GM18519 (cell line): ENCODE results near the gene HOXA10.

Experiments used
- ATAC-seq: cut with Tn5 transposase; IDR thresholded peaks from one replicate; pipeline ENCODE4 v1.9.1; 2021; ENCODE audit warnings: mild to moderate bottlenecking, moderate library complexity; ENCODE audit not compliant: unreplicated experiment, low FRiP score

Gene HOXA10

DNA sequence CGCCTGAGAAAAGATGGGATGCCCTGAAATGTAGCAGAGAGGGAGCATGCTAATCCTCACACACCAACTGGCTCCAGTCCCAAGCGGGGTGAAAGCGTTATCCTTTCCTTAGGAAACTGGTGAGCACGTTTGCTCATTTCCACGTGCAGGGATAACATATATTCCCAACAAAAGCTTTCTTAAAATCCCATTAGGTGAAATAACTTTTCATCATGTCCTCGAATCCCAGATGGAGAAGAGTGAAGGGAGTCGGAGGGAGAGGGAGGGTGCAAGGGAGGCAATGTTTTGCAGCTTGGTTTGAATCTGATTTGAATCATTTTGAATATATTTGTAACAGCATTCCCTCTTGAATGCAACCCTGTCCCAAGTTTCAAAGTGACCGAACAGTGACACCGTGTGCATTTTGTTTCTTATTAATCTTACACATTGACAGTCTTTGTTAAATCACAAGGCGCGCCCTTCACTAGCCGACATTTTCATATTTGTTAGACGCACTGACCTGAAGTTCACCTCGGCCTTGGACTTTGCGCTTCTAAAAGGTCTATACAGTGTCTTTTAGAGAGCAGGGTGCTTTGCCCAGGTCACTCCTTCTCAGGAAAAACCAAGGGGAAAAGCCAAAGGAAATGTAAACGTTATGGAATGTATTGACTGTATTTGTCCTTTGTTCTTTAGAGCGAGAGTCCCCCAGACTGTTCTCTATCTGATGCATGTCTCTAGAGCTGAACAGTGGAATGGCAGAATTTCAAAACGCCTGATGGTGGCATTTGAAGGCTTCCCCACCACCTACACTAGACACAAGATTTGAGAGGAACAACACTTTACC, 40.5 kb downstream of the HOXA10 start:
- ATAC-seq: no peak

DNA sequence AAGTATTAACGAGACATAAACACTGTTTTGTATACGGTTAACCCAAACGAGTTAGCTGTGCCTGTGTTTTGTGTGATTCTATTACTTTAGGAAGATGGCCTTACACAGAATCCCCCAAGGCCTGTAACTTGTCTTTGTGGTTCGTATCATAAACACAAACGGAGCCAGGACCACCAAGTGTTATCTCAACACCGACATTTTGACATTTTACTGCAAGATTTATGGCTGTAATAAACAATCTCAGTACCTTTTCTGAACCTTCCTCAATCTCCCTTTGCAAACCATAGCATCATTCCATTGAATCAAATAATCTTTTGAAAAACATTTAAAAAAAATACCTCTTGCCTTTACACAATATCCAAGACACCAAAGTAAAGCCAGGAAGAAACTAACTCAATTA, 41.1 kb downstream of the HOXA10 start:
- no peak for ATAC-seq

DNA sequence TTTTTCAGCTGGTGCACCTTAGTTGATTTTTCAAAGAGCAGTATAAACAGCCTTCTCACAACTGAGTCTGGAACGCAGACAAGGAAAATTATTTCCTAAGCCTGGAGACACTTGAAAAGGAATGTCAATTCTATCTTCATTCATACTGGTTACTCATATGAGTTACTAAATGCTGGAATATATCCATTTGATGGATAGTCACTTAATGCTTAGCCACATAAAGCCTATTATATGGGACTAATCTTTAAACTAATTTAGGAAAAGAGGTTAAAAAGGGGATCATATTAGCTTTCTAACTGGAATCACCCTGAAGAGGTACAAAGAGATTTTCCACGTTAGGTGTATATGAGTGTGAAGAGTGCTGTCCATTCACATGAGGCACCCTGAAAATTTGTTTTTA, 41.9 kb downstream of the HOXA10 start:
- no peak for ATAC-seq

DNA sequence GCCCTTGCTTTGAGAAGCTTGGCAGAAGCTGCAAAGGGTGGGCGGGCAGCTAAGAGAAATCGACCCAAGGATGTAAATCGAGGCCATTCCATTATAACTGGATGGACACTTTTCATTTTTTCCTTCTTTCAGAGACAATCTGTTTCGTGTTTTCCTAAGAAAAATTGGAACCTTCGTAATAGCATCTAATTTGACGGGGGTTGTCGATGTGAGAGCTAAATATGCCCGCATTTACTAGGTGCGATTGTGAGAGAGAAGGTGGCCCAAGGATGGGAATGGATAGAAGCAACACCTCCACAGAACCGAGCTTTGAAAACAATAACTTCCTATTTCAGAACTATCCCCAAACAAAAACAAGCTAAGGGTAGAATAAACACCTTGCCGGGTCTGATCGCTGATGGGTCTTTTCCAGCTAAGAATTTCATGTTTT, 42.7 kb downstream of the HOXA10 start:
- ATAC-seq: no peak

DNA sequence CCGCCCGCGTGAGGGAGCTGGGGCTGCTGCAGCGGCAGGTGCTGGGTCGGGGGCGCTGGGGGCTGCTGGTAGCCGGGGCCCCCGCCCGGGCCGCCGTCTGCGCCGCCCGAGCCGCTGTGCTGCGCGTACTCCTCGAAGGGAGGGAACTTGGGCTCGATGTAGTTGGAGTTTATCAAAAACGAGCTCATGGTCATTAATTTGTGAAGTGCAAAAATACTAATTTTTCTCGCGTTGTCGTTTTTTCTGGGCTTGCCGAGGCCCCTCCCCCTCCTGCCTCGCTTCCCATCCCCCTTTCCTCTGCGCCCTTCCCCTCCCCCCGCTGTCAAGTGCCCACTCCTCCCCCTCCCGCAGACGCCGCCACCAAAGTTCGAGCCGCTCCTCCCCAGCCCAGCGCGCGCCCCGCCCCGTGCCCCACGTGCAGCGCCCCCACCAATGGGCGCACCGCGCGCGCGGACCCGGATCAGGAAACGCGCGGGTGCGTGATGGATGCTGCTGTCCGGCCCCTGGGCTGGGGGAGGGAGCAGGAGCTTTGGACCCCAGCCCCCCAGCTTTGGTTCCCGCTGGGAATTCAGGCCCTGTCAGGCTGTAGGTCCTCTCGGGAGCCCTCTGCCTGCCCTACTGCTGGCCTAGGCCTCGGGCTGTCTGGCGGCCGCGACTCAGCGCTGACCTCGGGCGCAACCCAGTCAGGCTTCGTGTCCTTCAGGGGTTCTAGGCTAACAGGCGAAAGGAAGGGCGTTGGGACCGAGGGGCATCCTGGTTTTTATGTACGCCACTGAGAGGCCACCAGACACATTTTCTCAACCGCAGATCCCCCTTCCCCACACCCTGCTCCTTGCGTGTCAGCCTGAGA, 43.4 kb downstream of the HOXA10 start, which contains the start of gene HOXA4:
HOXA4 (minus strand) TSS at position 218 of the 850 bp plus-strand sequence; CDS start at position 194, 24 bp downstream.
- no peak for ATAC-seq

DNA sequence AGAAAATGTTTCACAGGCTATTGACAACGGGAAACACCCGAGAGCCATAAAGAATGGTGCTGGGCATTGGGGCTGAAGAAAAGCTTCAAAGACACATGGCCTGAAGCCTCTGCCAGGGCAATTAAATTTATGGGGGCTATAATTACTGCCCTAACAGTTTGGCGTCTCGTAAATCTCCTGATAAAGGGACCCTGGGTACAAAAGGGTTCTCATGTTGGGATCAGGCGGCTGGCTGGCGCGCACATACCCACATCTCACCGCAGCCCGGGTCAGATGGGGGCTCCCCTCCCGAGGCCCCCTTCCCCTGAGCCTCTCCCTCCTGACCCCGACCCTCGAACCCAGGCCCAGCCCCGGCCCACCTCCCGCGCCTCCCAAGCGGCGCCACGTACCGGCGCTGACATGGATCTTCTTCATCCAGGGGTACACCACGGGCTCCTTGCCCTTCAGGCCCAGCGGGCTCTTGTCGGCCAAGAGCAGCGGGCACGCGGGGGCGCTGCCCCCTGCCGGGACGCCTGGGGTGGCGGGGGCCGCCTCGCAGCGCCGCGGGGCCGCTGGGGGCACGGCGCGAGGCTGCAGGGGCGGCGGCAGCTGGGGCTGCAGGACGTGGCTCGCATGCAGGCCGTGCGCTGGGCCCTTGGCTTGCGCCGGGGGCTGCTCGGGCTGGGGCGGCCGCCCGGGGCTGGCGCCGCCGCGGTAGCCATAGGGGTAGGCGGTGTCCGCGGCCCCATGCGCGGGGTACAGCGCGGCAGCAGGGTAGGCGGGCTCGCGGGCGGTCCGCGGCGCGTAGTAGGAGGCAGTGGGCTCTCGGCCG, 44.2 kb downstream of the HOXA10 start:
- no peak for ATAC-seq

DNA sequence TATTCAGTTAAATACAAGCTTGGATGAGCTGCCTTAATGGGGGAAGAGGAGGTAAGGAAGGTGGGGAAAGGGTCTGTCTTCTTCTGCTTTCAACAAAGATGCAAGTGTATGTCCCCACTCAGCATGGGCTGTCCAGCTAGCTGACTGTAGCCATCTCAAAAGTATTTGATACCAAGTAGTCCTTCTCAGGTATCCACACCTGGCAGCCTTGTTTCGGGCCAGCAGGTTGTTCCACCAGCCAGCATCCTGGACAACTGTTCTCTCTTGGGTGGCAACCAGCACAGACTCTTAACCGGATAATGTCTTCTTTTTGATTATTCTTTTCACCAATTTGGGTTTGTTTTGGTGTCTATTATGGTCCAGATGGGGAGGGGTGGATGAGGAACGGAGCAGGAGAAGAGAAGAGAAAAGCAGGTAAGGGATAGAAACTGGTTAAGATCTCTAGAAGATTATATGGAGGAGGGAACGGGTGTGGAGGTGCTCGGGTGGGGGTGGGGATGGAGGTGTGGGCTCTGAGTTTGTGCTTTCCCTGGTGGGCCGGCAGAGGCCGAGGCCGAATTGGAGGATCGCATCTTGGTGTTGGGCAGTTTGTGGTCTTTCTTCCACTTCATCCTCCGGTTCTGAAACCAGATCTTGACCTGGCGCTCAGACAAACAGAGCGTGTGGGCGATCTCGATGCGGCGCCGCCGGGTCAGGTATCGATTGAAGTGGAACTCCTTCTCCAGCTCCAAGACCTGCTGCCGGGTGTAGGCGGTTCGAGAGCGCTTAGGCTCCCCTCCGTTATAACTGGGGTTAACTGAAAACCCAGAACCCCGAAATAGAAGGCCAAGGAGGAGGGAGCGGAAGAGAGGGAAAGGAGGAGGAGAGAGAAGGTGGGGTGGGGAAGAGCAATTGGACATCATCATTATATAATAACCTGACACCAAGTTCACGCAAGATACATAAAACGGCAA, 45.1 kb downstream of the HOXA10 start:
- no peak for ATAC-seq

DNA sequence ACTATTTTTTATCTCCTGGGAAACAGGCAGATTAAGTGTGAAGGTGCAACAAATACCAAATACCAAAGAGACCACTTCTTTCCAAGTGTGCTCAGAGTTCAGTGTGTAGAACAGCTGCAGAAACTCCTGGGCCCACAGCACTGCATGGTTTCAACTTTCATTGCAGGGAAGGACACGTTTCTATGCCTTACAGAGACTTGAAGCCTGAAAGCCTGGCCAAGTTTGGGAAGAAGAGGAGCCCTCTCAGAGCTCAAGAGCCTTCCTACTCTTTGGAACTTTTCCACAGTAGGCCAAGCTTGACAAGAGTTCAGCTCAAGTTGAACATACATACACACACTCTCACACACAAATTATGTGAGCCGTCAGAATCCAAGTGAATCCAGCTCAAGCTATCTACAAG, 46.1 kb downstream of the HOXA10 start:
- ATAC-seq: no peak

DNA sequence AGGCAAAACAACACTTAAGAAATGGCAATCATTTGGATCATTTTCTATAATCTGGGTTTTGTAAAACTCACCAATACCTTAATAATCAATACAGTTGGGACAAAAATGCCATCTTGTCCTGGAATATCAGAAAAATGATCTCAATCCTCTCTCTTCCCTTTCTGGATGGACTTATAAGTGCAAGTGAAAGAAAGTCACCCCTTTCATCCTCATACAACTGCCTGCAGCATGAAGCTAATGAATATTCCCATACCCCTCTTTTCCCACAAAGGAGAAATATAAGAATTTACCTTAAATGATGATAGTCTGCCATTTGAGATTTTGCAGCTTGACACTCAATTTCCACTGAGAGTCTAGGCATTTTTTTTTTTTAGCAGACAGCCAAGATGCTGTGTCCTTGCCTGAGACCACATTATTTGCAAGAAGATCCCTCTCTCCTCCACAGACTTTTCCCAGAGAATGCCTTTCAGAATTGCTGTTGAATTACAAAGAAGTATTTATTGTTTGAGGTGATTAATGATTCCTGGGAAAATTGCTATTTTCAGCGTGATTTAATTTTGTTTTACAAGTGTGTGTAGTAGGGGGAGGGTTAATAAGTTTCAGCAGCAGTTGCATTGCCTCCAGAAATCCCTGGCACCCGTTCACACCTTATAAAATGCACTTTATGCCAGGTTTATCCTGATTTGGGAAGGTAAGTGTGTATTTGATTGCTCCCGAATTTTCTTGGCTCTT, 47.4 kb downstream of the HOXA10 start:
- ATAC-seq: no peak

DNA sequence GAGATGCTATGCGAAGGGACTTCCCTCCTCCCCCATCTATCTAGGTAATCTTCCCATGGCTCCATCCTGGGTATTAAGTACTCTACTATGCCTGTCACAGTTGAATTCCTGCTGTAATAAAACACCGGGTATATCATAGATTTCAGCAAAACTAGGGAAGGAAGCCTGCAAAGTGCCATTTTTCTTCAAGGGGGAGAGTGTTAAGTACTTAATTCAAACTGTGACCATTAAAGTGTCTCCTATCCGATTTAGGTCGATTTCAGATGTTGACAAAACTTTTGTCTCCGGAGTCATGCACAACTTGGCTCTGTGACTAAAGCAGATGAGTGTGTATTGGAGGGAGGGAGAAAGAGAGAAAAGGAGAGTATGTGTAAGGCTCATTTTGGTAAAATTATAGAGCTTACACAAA, 48.1 kb downstream of the HOXA10 start:
- ATAC-seq: no peak

DNA sequence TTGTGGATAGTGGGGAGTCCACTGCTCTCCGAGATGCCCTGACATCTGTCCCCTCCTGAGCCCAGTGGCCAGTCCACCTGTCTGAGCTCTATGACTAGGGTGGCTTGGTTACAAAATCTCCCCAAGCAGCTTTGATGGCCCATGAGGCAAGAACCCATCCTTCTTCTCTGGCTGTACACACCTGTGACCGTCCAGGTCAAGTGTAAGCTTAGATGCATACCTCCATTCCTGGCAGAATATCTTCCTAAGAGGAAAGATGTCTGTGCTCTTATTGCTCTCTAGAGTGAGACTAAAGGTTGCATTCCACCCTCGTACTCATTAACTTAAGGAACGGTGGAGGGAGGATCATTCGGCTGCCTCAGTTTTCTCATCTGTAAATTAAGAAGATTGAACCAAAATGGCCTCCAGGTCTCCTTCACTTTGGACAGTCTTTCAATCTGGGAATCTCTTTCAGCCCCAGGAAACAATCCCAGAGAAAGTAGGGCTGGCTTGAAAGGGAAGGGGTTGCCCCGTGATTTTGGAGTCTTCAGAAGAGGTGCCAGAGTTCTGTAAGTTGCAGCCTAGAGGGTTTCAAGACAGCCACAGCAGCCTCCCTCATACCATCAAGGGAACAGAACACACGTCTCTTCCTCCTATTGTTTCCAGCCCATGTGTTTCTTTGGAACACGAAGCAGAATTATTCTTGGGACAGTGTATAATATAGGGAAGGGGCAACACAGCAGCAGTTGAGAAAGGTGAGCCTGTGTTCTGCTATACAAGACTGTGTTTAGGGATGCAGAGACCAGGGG, 49.0 kb downstream of the HOXA10 start:
- ATAC-seq: no peak

DNA sequence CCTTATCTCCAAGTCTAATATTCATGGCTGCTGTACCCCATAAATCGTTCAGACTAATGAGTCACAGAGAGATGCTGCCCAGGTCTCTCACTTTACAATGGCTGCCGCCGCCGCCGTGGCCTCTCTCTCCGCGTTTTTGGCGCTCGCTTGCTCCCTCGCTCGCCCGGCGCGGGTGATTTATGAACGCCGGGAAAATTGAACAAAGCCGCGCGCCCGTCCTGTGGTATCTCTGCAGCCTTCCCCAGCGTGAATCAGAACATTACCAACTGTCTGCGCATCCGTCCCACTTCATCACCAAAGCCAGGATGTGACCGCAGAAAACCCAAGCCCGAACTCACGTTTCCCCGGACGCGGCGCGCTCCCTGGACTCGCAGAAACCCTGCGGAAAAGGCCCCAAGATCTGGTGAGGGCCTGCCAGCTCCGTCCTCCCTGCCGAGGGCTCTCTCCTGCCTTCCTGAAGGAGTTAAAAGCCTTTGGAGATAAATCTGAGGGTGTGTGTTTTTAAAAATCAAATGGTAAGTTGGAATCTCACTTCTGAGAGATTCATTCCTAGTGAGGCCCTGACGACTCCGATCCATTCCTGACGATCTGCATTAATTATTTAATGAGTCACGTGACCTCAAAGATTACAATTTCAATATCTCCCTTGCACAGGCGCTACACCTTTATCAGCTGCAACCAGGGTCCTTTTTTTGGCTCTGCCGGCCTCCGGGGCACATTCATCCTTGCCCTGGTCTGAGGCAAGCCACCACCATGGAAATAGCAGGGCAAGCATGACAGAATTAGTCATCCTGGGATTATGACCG, 49.8 kb downstream of the HOXA10 start:
- no peak for ATAC-seq

DNA sequence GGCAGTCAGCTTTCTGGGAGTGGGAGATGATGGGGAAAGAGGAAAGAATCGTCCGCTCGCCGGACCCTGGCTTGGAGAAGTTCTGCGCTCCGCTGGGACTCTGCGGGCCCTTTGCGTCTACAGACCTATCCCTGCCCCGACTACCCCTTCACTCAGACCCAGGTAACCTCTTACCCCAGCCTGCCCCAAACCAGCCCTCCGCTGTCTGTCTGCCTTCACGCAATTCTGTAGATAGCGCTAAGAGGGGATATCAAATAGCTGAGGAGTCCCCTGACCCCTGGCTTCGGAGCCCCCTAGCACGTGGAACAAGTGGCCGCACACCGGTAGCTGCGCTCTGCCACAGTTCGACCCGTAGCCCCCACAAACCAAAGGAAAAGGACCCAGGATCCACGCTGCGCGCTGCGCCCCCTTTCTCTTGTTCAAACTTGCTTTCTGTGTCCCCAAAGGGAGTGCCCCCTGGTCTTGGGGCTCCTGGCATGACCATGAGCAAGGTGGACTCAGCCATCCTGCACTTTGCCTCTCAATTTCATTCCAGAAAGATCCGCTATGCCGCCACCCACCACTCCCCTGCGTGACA, 50.6 kb downstream of the HOXA10 start:
- no peak for ATAC-seq

DNA sequence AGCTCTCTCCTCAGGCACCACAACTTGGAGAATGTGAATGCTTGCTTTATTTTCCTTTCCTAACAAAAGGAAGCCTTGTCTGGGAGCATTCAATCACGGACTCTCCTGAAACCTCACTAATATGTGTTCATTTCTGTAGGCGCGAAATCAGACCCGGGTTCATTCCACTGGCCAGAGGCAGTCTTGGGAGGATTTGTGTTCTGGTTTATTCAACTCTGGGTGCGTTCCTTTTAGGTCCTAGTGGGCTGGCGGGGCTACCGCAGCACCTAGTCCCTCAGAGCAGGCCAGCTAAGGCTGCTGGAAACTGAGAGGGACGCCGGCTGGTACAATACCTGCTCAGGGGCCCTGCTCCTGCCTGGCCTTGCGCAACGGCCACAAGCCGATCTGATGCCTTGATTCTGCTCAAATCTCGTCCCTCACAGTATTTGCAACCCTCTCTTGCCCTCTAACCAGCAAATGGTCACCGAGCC, 51.1 kb downstream of the HOXA10 start:
- no peak for ATAC-seq

DNA sequence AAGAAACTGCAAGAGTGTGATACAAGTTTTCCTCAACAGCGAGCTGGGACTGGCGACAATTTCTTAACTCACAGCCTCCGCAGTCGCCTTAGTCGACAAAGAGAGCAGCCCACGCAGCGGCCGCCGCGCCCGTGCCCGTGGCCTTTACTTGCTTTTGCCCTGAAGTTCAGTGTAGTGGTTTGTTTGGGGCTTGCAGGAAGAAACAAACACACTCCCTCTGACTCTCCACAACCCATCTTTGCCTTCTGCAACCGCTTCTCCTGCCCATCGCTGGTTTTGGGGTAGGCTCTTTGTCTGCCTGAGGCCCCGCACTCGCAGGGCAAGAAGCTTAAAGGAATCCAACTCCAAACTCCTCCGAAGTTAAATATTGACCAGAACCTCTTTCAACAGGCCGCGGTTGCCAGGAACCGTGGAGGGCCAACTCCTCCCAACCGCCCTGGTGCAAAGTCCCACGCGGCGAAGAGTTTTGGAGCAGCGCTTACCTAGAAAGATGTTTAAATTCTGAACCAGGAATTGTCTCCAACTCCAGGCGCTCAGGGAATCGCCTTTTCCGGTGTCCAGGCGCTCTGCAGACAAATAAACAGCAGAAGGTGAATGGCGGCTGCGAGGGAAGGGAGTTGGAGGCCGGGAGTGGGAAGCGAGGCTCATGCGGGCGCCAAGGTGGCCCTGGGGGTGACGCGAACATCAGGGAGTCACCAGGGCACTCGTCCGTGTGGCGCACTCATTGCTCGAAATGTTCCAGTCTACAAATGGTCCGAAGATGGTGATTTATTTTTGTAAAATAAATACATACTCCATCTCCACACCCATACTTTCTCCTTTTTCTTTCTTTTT, 51.8 kb downstream of the HOXA10 start:
- no peak for ATAC-seq

DNA sequence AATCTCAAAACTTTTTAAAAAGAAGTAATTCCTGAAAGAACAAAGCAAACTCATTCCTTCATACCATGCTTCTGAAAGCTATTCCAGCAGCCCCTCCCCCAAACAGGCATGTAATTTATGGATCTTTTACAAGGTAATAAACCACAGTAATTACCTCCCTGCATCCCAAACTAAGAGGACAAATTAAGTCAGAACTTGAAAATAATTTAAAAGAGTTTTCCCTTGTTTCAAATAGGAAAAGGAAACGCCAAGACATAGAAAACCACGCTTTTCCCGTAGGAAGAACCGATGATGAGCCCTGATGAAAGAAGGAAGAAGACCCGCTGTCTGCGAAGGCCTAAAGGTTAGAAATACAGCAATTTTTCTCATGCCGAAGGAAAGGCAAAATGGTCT, 52.4 kb downstream of the HOXA10 start:
- no peak for ATAC-seq
